Measurements from ENCODE around the gene KIAA0753. TPM values are rescaled to one million over a fixed set of nuclear protein-coding genes. Genes with fewer than 3 reads are reported as not detected.

Gene KIAA0753
- total and polyA plus RNA-seq, 2 of the 8 experiments (the other 6 are each of a cell fraction or from before 2014, with no cell fraction given): 5.0 to 27.1 TPM

DNA sequence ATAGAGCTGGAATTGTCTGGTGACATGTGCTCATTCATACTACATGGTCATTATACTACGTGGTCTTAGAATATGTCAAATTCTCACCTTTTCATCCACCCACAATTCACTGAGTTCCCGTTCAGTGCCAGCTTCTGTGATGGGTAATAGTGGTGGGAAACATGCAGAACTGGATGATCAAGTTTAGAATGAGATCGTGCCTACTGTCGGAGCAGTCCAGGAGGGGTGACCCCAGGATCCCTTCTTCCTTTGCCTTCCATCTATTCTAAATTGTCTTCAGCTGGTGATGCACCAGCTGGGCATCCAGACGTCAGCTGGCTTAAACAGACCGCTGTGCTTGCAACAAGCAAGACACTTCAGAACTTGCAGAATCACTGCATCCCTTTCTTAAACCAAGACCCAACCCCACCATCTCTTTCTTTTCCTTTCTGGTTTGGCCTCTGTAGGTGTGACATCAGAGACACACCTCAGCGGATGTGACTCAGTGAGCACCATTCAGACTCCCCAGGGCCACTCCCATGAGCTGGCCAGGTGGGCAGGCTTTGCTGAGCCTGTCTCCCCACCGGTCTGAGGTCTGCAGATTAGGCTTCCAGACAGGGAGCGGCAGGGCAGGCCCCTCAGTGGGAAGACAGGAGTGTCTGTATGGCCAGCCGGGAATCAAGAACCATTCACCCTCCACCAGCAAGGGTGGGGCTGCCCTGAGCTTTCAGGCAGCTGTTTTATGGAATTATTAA, 29.1 kb upstream of the KIAA0753 start (continued):
- no peak for TF ChIP-seq MAFK (IDR thresholded peaks at IDR 0.05; ENCODE audit: low read depth, low read length)
- no peak for TF ChIP-seq BACH1 (IDR thresholded peaks at IDR 0.05; ENCODE audit: low read length)
- TF ChIP-seq TEAD4 (IDR thresholded peaks at IDR 0.05; ENCODE audit: low read depth, low read length): no peak
- no peak for TF ChIP-seq RBBP5 (IDR thresholded peaks at IDR 0.05; ENCODE audit: borderline replicate concordance, low read depth, low read length)
- TF ChIP-seq TCF12 (IDR thresholded peaks at IDR 0.05; ENCODE audit: low read depth, low read length): no peak
